Retinal pigment epithelial cell (primary cell): ENCODE results near the gene HPD.

Experiments used
- DNase-seq: peaks from one replicate; pipeline ENCODE4 v3.0.0-alpha.2; 2010; ENCODE audit warnings: low read depth
- H3K4me3 ChIP-seq: 2 replicates; pipeline ENCODE4 v1.5.1; 2011; ENCODE audit warnings: mild to moderate bottlenecking, low read length, control low read depth, moderate library complexity
- CTCF ChIP-seq: conservative IDR thresholded peaks from 2 replicates; pipeline ENCODE4 v1.5.1; 2011; ENCODE audit warnings: low read depth, low read length, control low read depth, inconsistent platforms

HPD gene

DNA sequence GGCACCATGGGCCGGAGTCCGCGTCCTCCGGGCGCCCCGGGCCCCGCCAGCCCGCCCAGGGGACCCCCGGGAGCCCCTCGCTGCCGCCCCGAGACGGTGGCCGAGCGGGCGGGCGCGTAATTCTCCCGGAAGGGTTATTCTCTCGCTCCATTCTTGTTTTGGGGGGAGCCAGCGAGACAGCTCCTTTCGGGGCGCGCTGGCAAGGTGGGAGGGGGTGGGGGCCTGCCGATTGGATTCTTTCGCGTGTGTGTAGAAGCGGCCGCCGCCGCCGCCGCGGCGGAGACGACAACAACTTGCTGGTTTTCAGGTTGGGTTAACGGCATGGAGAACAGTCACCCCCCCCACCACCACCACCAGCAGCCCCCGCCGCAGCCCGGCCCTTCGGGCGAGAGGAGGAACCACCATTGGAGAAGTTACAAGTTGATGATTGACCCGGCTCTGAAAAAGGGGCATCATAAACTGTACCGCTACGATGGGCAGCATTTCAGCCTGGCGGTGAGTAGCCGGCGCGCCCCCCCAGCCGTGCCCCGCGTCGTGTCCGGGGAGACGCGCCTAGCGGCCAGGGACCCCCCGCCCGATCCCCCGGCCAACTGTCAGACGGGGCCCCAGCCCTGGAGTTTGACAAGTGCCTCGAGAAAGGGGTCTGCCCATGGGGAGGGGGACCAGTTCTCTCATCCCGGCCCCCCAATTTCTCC is 54.1 kb downstream of the HPD start:
- TF ChIP-seq CTCF: no peak
- no peak for DNase-seq
- H3K4me3 ChIP-seq: peak overlapping the region; percentile 72

GRCh38 chr12:121803861-121804416 is 54.7 kb downstream of the HPD start, which contains the start of gene SETD1B:
SETD1B (plus strand) TSS chr12:121804009; CDS start chr12:121804738, 729 bp downstream.
- peak within 1 kb of the TSS; percentile 72 for H3K4me3 ChIP-seq
- no peak for TF ChIP-seq CTCF
- DNase-seq: no peak

DNA sequence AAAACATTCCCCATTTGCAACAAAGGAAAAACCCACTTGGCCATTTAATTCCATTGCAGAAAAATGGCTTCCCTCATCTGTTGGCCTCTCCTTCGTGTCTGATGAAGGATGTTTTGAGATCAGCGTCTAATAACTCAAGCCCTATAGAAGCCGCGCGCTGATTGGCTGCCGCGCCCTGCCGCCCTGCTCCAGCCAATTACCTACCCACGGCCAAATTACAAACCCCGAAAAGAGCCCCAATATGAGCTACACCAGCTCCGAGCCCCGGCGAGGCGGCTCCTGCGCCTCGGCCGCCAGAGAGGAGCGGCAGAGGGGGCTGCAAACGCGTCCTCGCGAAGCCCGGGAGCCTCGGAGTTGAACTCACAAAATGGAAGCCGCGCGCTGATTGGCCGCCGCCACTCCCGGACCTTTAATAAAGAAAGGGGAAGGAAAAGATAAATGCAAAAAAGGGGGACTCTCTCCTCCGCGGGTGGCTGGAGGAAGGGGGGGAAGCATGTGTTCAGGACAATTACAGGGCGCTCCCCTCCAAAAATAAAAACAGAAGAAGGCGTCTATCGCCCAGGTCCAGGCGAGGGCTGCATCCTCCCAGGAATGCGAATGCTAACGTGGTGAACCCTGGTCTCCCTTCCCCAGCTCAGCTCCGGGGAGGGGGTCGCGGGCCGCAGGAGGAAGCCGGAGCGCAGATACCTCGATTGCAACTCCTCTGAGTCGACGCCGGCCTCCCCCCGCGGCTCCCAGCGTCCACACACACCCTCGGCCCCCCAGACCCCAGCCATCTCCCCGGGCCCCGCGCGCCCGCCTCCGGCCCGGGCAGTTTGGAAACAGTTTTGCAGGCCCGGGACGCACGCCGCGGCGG is 55.6 kb downstream of the HPD start:
- TF ChIP-seq CTCF: no peak
- H3K4me3 ChIP-seq: peak overlapping the region; percentile 53
- DNase-seq: no peak

DNA sequence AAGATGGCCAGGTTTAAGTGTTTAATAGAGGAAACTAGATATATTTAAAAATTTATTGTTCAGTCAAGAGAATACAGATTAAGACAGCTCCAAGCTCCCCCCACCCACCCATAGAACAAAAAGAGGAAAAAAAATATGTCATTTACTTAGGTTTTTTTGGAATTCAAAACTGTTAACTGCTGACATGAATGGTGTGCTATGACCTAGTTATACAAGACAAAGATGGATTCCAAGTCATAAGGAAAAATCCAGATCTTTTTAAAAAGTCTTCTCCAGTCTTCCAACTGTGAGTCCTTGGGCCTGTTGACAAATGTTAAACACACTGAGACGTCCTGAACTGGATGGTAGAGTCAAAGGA is 56.2 kb downstream of the HPD start:
- DNase-seq: no peak
- H3K4me3 ChIP-seq: peak overlapping the region; percentile 53
- no peak for TF ChIP-seq CTCF

GRCh38 chr12:121801595-121802484 is 56.8 kb downstream of the HPD start:
- no peak for DNase-seq
- no peak for TF ChIP-seq CTCF
- peak overlapping the region; percentile 53 for H3K4me3 ChIP-seq

GRCh38 chr12:121800694-121801594 is 57.7 kb downstream of the HPD start:
- peak overlapping the region; percentile 53 for H3K4me3 ChIP-seq
- TF ChIP-seq CTCF: no peak
- no peak for DNase-seq
